ENCODE results near the gene MPDZ. TPM values are rescaled to one million over a fixed set of nuclear protein-coding genes. Genes with fewer than 3 reads are reported as not detected.

Gene MPDZ
- total RNA-seq, 2 experiments from 2014 or later = not detected

GRCh38 chr9:13063880-13064459 is 215.5 kb downstream of the MPDZ start:
- Mint-ChIP-seq H3K27me3 (no peaks in the 10 kb centered on the region), H3K4me1 (no peaks in the 10 kb centered on the region), H3K4me3 (no peak overlapping the region), H3K36me3 (no peaks in the 10 kb centered on the region), H3K9me3 (peaks cover 1% of the 10 kb centered on the region), H3K27ac (no peak overlapping the region)
- ATAC-seq (ENCODE audit: low read depth) = no peak
- POLR2A ChIA-PET = no interaction called here
- no peak for DNase-seq

- ATAC-seq (ENCODE audit: low read depth) (no peak), DNase-seq (no peak)
- H3K4me1 Mint-ChIP-seq = no peaks in the 10 kb centered on the region
- no peak overlapping the region for H3K27ac Mint-ChIP-seq
- POLR2A ChIA-PET = no interaction called here
- no peaks in the 10 kb centered on the region for H3K27me3 Mint-ChIP-seq
- peaks cover 1% of the 10 kb centered on the region for H3K9me3 Mint-ChIP-seq
- no peaks in the 10 kb centered on the region for H3K36me3 Mint-ChIP-seq
- no peak overlapping the region for H3K4me3 Mint-ChIP-seq
Measured at GRCh38 chr9:13061390-13061789, 218.1 kb downstream of the MPDZ start.
